HG03575 (cell line): ENCODE measurements around the gene MBNL1.

Experiments
- ATAC-seq: cut with Tn5 transposase; IDR thresholded peaks from one replicate; pipeline ENCODE4 v1.9.1; 2021; ENCODE audit not compliant: unreplicated experiment, insufficient number of reproducible peaks, low FRiP score; ENCODE audit errors: extremely low read depth

Gene MBNL1

DNA sequence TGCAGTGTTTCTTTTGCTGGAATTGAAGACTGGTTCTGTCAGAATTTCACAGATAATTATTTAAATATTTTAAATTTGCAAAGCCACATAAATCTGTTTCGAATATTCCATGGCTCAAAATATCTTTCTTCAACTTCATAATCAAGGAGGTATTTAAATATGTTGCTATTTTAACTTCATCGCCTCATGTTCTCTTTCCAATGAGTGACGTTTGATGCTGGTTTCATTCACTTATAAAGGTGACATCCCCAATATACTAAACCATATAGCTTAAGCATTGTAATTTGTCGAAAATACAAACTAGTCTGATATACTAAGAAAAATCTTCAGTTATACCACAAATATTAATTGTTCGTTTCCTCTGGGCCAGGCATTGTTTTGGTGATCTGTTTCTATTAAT lies 22.5 kb downstream of the MBNL1 start:
- no peak for ATAC-seq

DNA sequence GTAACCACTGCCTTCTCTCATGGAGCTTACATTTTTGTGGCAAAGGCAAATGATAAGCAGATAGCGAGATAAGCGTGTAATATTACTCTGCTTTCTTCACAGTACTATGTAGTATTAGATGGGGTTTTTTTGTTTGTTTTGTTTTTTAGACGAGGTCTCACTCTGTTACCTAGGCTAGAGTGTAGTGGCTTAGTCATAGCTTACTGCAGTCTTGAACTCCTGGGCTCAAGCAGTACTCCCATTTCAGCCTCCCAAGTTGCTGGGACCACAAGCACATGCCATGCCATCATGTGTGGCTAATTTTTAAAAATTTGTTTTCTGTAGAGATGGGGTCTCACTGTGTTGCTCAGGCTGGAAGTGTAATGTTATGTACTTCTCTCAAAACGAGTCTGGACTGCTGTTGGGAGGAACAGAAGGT lies 22.9 kb downstream of the MBNL1 start:
- ATAC-seq, result no peak

DNA sequence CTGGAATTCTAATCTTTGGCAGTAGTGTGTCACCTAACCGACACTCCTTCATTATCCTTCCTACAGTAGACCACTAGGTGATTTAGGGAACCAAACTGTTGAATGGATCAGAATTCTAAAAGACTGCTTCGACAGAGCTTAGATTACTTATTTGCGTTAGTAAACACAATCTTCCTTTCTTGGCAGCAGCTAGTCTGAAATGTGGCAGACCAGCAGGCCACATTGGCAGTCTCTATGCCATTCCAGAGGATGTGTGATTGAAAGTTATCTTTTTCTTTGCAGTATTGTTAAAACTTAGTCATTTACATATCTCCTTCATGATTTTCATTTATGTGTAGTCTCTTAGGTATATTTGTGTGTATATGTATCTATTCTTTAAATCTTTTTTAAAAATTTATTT lies 23.6 kb downstream of the MBNL1 start:
- ATAC-seq, result no peak

DNA sequence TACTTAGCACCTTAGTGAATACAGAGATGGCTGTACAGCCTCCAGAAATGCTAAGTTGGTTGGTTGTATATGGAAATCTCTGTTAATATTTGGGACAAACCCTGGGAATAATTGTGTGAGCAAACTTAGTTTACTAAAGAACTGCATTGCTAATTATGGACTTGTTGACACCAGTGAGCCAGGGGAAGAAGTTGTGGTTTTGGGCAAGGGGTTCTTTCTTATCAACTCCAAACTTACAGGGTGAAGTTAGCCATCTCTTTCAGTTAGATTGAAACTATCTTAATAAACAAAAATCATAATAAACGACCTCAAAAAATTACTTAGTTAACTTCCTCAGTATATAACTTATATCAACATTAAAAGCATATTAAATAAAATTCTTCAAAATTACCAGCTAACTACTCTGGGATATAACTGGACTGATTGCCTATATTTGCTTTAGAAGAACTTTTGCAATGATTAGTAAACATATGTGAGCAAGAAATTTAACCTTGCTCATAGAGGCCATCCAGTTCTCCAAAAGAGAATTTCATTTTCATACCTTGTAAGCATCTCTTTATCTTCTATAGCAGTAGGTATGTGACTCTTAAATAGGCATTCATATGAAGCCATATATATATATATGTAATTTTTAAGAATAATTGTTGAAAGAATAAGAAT lies 24.7 kb downstream of the MBNL1 start:
- ATAC-seq, result no peak

DNA sequence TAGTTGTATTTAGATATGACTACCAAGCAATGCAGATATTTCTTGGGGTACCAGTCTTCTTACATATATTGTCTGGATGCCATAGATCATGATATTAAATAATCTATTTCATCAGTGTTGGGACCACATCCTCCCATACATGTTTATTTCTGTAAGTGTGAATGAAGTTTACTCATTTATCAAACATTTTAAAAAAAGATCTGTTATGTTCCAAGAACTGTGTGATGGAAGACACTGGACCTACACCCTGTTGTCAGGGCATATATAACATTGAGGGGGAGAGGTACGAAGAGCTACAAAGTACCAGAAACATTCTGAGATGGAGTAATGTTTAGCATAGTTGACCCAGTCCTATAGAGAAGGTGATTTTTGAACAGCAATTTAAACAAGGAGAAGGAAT lies 26.6 kb downstream of the MBNL1 start:
- ATAC-seq, result no peak

DNA sequence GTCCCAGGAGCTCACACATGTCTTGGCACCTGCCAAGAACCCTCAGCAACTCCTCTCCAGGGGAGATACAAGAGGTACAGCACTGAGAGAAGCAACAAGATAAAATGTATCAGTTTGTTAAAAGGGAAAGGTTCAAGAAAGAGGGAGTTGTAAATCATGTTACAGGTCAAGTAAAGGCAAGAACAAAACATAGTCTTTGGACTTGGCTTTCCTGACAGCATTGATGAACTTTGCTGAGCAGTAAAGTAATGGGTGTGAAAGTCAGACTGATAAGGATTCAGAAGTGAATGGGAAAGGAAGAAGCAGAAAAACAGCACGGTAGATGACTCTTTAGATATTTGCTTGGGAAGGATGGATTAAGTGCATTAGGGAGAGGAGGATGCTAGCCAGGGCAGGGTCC lies 27.1 kb downstream of the MBNL1 start:
- ATAC-seq, result no peak

DNA sequence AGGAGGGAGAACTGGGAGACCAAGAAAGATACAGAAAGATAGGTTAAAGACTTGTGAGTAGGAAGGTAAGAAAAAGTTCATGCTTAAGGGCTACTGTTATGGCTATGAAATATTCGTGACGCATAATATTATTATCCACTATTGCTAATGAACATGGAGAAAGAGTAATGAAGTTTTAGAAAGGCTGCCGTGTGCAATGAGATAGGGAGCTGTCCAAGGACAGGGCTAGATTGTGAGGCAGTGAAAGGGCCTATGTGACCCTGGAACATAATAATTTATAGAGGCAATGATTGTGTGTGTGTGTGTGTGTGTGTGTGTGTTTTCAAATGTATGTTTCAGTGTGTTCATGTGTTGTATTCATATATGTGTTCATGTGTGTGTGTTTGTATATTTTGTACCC lies 27.7 kb downstream of the MBNL1 start:
- ATAC-seq, result no peak

DNA sequence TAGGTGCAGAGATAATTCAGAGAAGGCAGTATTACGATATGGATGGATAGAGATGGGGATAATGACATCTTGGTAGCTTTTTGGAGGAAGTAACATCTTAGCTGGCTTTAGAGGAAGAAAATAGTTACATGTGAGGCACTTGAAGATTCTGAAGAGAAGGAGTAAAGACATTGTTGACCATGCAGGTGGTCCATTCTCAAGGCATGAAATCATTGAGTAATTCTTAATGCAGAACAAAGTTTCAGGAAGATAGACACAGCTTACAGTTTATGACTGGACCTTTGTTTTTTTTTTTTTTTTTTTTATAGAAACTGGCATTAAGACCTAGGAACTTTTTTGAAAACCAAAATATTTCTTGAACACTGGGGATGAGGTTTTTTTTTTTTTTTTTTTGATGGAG lies 28.2 kb downstream of the MBNL1 start:
- ATAC-seq, result no peak

DNA sequence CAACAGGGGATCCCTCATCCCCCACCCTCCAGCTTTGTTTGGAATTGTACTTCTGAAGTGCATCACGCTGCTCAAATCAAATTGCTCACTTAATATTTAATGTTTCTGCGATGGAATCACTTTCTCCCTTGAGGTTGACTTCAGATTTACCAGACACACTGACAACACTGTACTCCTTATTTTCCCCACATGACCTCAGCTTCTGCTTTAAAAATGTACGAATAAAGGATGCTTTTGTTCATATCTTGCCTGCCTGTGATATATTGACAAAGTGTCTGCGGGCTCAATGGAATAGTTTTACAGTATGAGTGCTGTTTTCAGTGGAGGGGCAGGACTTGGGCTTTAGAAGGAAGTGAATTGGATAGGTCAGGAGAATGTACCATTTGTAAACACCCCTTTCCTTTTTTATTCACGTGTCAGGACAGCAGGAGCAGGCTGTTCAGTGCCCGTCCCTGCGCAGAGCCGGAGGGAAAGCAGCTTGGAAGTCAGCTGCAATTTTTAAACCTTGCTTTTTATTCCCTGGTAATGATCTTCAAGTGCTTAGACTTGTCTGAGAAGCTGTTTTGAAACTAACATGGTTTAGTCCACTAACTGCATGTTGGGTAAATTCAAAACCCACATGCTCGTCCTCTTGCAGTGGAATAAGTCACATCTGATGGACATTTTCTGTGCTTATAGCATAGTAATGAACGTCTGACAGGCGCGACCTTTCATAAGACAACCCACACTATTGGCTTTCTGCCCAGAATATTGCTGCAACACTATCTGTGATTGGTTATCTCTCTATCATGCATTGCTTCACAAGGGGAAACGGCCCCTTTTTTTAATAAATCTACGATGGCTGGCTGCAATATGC lies 29.9 kb downstream of the MBNL1 start:
- ATAC-seq, result peak; percentile 30

DNA sequence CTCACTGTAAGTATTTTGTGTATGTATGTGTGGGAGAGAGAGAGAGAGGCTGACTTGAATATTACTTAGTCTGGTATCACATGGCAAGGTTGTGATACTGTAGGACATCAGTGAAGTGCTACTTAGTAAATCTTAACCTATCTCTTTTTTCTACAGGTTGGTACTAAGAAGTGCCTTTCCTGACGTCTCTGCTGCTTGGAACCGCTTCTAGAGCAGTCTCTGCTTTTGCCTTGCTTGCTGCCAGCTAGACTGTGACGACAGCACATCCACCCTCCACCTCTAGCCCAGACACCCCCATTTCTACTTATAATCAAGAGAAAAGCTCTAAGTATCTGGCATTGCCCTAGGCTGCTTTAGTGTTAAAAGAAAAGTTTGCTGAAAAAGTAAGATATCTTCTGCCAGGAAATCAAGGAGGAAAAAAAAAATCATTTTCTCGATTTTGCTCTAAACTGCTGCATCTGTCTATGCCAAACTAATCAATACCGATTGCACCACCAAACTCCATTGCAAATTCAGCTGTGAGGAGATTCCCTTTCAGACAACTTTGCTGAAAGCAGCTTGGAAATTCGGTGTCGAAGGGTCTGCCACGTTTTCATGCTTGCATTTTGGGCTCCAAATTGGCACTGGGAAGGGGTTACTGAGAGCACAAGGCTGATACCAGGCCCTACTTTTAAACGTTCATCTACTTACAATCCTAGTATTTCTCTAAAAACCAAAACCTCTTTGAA lies 30.7 kb downstream of the MBNL1 start:
- no peak for ATAC-seq

DNA sequence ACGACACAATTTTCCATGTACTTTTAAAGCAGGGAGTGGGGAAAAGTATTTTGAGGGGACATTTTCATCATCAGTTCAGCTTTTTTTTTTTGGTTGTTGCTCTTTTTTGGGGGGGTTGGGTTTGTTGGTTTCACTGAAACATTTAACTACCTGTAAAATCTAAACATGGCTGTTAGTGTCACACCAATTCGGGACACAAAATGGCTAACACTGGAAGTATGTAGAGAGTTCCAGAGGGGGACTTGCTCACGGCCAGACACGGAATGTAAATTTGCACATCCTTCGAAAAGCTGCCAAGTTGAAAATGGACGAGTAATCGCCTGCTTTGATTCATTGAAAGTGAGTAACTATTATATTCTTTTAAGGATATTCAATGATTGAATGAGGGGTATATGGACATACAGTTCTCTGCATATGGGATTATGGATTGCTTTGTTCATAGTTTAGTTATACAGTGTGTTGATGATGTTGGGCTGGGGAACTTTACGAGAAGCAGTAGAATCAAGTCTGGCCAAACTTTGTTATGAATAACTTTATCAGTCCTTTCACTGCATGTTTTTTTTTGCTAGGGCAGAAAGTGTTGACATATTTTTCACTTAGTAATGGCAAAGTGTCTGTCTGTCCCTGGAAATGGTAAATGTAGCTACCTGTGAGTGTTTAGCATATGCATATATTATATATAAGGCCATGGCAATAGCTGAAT lies 31.5 kb downstream of the MBNL1 start:
- ATAC-seq, result no peak

DNA sequence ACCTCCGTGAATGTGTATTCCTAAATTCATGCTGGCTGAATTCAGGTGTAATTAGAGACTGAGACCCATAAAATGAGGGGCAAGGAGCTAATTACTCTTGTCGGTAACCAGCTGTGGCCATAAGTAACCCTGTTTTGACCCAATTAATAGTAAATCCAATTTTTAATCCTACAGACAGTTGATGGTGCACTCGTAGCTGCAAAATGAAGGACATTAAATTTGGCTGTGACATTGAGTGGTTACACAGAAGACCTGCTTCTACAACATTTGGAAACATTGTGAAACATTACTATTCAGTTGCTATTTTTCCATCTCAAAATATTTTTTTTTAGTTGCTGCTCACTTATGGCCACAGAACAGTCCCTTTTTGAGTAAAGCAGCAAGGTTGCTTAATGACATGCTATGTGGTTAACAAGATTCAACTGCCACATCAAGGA lies 33.0 kb downstream of the MBNL1 start:
- ATAC-seq, result no peak

DNA sequence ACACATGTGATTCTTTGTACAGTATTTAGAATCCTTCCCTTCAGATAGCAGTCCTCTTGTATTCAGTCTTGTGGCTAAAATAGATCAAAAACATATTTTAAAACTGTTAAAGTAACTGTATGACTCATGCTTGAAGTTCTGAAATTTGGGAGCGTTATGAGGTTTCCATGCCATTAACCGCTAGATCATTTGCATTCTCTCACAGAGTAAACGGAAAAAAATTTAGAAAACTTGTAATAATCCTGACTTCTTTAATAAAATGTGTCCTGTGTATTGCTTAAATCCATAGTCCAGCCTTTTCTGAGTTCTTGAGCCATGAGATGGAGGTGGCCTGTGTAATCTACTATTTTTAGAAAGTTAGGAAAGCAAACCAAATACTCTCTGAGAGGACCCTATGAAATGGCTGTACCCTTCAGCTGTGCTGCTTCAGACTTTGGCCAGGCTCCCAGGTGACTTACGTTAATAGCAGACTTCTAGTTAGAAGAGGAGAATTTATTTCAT lies 33.8 kb downstream of the MBNL1 start:
- peak; percentile 66 for ATAC-seq

DNA sequence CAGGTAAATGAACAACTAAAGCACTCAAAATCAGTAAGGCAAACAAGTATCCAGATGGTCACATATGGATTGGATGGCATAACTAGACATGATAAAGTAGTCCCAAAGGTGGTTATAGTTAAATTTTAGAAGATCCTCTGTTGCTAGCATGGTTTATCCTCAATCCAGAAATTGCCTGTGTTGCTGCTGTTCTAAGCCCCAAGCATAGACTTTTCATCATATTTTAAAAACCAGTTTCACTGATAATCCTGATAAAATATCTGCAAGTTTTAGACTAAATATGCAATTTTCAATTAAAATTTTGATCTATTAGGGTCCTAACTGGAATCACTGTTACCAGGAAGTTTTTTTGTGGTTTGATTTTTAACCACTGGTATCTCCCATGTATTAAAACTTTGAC lies 35.4 kb downstream of the MBNL1 start:
- no peak for ATAC-seq

DNA sequence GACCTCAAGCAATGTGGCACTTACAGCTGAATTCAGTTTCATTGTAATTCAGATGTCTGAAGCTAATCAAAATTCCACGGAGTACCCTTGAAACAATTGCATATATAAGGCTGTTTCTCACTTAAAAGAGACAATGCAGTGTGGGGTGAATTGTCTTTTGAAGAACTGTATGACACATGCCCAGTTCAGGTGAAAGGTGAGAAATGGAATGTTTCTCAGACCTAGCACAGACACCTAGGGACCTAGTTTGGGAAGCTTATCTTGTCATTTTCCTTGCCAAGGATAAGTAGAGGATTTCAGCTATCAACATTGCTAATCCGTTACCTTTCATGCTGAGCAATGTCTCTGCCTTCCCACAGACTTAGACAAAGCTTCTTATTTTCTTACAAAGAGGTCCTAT lies 36.3 kb downstream of the MBNL1 start:
- ATAC-seq, result no peak

DNA sequence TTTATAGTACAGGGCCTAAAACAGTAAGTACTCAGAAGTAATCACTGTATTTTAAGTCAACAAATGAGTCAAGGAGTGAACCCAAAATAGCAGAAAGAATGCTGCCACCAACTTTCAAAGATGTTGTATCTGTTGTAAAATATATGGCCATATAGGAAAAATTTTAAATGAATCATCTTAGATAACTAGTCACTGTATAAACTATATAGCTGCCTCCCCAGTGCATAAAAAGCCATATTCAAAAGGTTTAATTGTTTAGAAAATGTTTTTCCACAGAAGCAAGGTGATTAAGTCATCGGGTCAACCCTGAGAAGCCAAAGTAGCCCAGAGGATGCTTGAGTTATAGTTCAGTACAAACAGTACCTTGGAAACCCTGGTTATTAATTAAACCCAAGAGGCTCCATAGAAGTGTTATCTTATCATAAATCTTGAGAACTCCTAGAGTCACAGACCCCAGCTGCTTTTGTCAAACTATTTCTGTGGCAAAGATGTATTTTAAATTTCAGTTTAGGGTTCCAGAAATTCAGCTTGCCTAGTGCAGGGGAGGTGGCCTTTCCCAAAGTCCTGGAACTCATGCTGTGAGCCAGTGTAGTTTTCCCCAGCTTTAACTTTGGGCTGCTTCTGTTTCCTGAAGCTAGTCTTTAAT lies 39.2 kb downstream of the MBNL1 start:
- no peak for ATAC-seq

DNA sequence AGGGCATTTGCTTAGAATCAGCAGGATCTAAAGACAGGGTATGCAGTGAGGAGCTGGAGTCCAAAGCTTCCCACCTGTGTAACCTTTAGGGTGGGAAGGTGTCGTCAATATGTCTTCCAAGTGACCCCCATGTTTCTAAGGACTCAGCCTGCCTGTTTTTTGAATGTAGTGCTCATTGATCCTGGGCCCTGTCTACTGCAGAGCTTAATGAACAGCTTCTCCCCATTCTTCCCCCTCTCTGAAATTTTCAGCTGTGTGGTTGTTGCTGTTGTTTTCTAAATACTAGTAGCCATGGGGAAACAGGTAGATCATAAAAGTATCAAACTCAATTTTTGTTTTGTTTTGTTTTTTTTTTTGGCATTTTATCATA lies 39.7 kb downstream of the MBNL1 start:
- no peak for ATAC-seq

DNA sequence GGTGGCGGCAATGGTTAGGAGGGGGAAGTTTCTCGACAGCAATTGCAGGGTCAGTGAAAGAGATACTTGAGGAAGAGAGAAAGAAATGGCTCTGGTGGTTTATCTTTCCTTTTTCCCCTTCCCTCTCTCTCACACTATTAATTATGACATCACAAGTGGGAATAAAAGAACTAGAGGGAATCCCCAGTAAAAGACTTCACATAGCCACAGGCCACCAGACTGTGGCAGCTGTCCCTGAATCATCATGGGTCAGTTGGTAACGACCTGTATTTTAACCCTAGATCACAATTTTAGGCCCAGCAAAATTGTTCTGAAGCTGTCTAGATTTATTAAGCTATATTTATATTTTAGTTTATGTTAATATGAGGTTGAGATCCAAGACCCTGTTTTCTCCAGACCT lies 40.3 kb downstream of the MBNL1 start:
- ATAC-seq, result no peak
